MCF 10A (cell line): Measurements from ENCODE around the gene NFKBIZ. TPM values are rescaled to one million over a fixed set of nuclear protein-coding genes. Genes with fewer than 3 reads are reported as not detected.

Source experiments
- BruUV-seq: library from RNA; stranded (reverse); fragments of 400-500 nt; replicated peaks from 2 replicates; lab custom pipeline; 2021; lab: Mats Ljungman, UMichigan
- CTCF ChIA-PET: fragments of 300-600 bp; sonication (Branson Sonifier 250); formaldehyde crosslinking; extraction: SDS; loops from one replicate; lab custom pipeline; 2021; ENCODE audit warnings: antibody characterized with exemption, inconsistent platforms; lab: Yijun Ruan, JAX
- POLR2A ChIA-PET: fragments of 300-600, 350-650 bp; sonication (Branson Sonifier 250); formaldehyde crosslinking; extraction: SDS; loops from one replicate; lab custom pipeline; 2020; ENCODE audit warnings: antibody characterized with exemption, inconsistent platforms; lab: Yijun Ruan, JAX
- DNase-seq: peaks from one replicate; pipeline ENCODE4 v3.0.0-alpha.2; 2018; ENCODE audit not compliant: unreplicated experiment
- H3K27ac Mint-ChIP-seq: one replicate; pipeline ENCODE4 v1.8.0; 2022; ENCODE audit warnings: mild to moderate bottlenecking, low read depth, mixed read lengths; ENCODE audit not compliant: unreplicated experiment
- H3K27me3 Mint-ChIP-seq: one replicate; pipeline ENCODE4 v1.8.0; 2022; ENCODE audit warnings: mixed read lengths; ENCODE audit not compliant: insufficient read depth, unreplicated experiment
- H3K36me3 Mint-ChIP-seq: one replicate; pipeline ENCODE4 v1.8.0; 2022; ENCODE audit warnings: mild to moderate bottlenecking, moderate library complexity, mixed read lengths; ENCODE audit not compliant: insufficient read depth, unreplicated experiment
- H3K4me1 Mint-ChIP-seq: one replicate; pipeline ENCODE4 v1.8.0; 2022; ENCODE audit warnings: mixed read lengths; ENCODE audit not compliant: insufficient read depth, unreplicated experiment
- H3K4me3 Mint-ChIP-seq: one replicate; pipeline ENCODE4 v1.8.0; 2022; ENCODE audit warnings: mild to moderate bottlenecking, moderate library complexity, mixed read lengths; ENCODE audit not compliant: unreplicated experiment
- H3K9me3 Mint-ChIP-seq: one replicate; pipeline ENCODE4 v1.8.0; 2022; ENCODE audit warnings: mixed read lengths; ENCODE audit not compliant: unreplicated experiment
- intact Hi-C: fragments of 100-400 bp; cut with micrococcal nuclease; formaldehyde crosslinking; loops from 2 replicates; pipeline ENCODE4 v1.14.1; 2022
- total RNA-seq: library from RNA; stranded (reverse); gene quantifications from 2 replicates; pipeline ENCODE4 v1.2.3, GENCODE V29; 2022
- TF ChIP-seq, protein P1 (sequence below): fragments of 200-600 bp; IDR thresholded peaks from one replicate; pipeline ENCODE4 v1.8.0; 2022; ENCODE audit warnings: antibody characterized with exemption, mild to moderate bottlenecking; ENCODE audit not compliant: unreplicated experiment

NFKBIZ gene
- total RNA-seq, 1 experiment from 2014 or later, result 58.8 TPM

DNA sequence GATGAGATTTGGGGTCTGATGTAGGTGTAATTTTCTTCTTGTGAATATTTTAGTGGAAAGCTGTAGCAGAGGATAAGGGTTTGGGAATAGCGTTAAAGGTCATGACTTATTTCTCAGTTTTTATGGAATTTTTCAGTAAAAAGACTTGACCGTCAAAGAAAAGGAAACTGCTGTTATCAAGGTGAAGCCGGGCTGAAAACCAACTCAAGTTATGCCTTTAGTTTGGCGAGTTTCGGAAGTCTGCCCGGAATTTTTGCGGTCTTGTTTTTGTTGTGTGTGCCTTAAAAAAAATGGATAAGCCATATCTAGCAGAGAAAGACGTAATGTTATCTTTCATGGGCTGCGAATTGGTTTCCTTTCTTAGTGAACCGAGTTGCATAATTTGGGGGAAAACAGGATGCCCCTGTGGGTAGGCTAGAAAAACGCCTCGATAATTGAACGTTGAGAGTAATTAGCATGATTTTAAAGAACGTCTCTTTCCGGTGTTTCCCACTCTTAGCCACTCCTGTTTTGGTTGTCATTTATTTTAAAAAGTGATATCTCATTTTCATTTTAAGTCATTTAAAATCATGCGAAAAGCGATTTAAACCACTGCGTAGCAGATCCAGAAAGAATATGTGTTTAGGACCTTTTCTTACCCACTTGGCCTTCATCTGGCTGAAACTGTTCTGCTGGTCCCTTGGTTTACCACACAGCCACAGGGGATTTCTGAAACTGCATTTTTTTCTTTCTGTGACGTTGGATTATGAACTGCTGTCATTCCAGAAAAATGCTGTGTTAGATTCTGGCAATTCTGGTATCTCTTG is 1.1 kb downstream of the NFKBIZ start:
- BruUV-seq, result TSS peak; percentile 89
- Mint-ChIP-seq H3K9me3 (no peaks in the 10 kb centered on the region), H3K36me3 (peaks cover 62% of the 10 kb centered on the region), H3K4me1 (peaks cover 42% of the 10 kb centered on the region), H3K4me3 (peak overlapping the region; percentile 94), H3K27ac (peak overlapping the region; percentile 99), H3K27me3 (no peaks in the 10 kb centered on the region)
- DNase-seq, result peak; percentile 44
- TF ChIP-seq, protein P1, sequence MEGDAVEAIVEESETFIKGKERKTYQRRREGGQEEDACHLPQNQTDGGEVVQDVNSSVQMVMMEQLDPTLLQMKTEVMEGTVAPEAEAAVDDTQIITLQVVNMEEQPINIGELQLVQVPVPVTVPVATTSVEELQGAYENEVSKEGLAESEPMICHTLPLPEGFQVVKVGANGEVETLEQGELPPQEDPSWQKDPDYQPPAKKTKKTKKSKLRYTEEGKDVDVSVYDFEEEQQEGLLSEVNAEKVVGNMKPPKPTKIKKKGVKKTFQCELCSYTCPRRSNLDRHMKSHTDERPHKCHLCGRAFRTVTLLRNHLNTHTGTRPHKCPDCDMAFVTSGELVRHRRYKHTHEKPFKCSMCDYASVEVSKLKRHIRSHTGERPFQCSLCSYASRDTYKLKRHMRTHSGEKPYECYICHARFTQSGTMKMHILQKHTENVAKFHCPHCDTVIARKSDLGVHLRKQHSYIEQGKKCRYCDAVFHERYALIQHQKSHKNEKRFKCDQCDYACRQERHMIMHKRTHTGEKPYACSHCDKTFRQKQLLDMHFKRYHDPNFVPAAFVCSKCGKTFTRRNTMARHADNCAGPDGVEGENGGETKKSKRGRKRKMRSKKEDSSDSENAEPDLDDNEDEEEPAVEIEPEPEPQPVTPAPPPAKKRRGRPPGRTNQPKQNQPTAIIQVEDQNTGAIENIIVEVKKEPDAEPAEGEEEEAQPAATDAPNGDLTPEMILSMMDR, result no peak
- intact Hi-C loops, result loop anchor here (1.0 to 10.0 kb wide), 3 partner anchors 38 to 214 kb away; no protein-coding TSS in a partner anchor
- ChIA-PET POLR2A (interaction anchor here (0.9 to 4.4 kb wide), 29 partner anchors 11 to 375 kb away, joined by 3 to 121 read pairs (median 9); no protein-coding TSS in a partner anchor), CTCF (interaction anchor here (0.6 to 3.2 kb wide), 16 partner anchors 12 to 375 kb away, joined by 3 to 21 read pairs (median 5); no protein-coding TSS in a partner anchor)

DNA sequence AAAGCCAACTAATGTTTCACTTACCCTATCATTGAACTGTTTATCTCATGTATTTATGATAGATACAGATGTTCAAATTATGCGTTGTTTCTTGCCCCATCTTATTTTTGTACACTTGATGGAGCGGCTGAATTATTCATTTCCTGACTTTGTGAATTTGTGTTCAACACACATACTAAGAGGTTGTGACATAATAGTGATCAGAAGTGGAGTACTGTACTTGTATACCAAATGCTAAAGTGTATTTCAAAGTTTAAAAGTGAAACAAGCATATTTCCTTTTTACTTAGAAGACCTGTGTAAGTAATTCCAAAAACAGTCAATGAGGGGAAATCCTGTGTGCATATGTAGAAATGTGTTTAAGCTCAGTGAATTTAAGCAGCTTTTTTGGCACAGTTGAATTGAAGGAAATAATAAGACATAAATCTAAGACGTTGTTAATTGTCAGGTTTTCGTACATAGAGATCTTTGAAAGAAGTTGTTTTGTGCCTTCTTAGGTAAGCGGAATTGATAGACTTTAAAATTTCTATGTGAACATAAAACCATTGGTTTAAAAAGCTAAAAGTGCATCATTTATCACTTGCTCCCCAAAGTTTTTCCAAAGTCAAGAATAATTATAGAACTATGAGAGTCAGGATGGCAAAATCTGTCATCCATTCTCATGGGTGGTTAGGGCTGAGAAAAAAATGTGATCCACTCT is 1.9 kb downstream of the NFKBIZ start:
- Mint-ChIP-seq H3K36me3 (peaks cover 69% of the 10 kb centered on the region), H3K9me3 (no peaks in the 10 kb centered on the region), H3K4me1 (peaks cover 47% of the 10 kb centered on the region), H3K27ac (peak overlapping the region; percentile 99), H3K4me3 (peak overlapping the region; percentile 94), H3K27me3 (no peaks in the 10 kb centered on the region)
- TF ChIP-seq, protein P1, result no peak
- no peak for DNase-seq
- intact Hi-C loops, result loop anchor here (5.0 to 10.0 kb wide), 2 partner anchors 39 to 214 kb away; no protein-coding TSS in a partner anchor
- ChIA-PET CTCF (interaction anchor here (0.6 to 2.2 kb wide), 8 partner anchors 18 to 378 kb away, joined by 3 to 16 read pairs (median 6); no protein-coding TSS in a partner anchor), POLR2A (interaction anchor here (0.7 to 2.8 kb wide), 19 partner anchors 10 to 374 kb away, joined by 3 to 28 read pairs (median 4); partner anchors contain the start of gene ZBTB11)
- BruUV-seq, result no TSS peak

DNA sequence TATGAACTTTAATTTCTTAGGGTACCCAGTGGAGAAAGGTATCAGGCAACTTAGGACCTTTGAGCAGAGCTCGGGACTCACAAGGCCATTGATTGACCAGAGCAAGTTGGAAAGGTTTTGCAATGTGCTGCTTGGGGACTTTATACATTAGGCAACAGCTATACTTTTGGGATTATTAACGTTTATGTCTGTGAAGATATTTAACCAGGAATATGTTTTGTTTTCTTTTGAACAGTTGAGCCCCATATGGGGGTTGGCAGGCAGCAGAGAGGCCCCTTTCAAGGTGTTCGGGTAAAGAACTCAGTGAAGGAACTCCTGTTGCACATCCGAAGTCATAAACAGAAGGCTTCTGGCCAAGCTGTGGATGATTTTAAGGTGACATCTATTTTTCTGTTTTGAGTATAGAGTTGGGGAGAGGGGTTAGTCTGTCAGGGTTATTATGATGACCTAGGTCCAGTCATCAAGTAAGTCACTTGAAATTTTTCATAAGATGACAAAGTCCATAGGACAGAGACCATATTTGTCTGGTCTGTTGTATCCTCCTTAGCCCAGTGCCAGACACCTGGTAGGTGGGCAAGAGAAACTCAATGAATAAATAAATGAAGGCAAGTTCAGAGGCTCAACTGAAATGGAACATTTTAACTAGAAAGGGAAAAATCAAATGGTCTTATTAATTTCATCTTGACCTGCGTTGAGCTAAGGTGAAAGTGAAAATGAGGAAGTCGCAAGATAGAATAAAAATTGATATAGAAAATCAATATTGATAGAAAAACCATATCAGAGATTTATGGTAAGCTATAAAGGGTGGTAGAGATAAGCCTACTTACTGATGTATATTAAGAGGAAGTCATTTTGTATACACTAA is 2.8 kb downstream of the NFKBIZ start:
- TF ChIP-seq, protein P1, result no peak
- peak overlapping the region; percentile 99 for H3K27ac Mint-ChIP-seq
- no peak for DNase-seq
- intact Hi-C loops, result loop anchor here (5.0 to 10.0 kb wide), 2 partner anchors 40 to 213 kb away; no protein-coding TSS in a partner anchor
- CTCF ChIA-PET, result interaction anchor here (0.6 to 2.2 kb wide), 10 partner anchors 12 to 377 kb away, joined by 3 to 16 read pairs (median 4); no protein-coding TSS in a partner anchor
- H3K27me3 Mint-ChIP-seq, result no peaks in the 10 kb centered on the region
- H3K9me3 Mint-ChIP-seq, result no peaks in the 10 kb centered on the region
- H3K4me3 Mint-ChIP-seq, result peak overlapping the region; percentile 94
- peaks cover 49% of the 10 kb centered on the region for H3K4me1 Mint-ChIP-seq
- POLR2A ChIA-PET, result interaction anchor here (0.7 to 2.8 kb wide), 23 partner anchors 9 to 373 kb away, joined by 3 to 28 read pairs (median 3); partner anchors contain the start of gene ZBTB11
- peaks cover 78% of the 10 kb centered on the region for H3K36me3 Mint-ChIP-seq
- BruUV-seq, result no TSS peak
